ENCODE data around the gene SLC11A1.

- no peak for TF ChIP-seq CTCF (IDR thresholded peaks at IDR 0.05)
- TF ChIP-seq EZH2 (IDR thresholded peaks at IDR 0.05; ENCODE audit: borderline replicate concordance, insufficient read depth, low read depth, low read length, poor library complexity, severe bottlenecking): no peak
Observed at GRCh38 chr2:218438596-218438995, 56.5 kb downstream of the SLC11A1 start.

Measured in B cell (primary cell).